GM06990 (cell line): ENCODE data around the gene PANX3.

Experiments used
- DNase-seq: peaks from one replicate; pipeline ENCODE4 v3.0.0-alpha.2; 2011; ENCODE audit not compliant: insufficient read length; ENCODE audit errors: extremely low read depth
- H3K27me3 ChIP-seq: replicated peaks from 2 replicates; pipeline ENCODE4 v1.6.0; 2011; ENCODE audit warnings: low read length; ENCODE audit not compliant: control insufficient read depth, insufficient read depth
- H3K36me3 ChIP-seq: 2 replicates; pipeline ENCODE4 v1.5.1; 2011; ENCODE audit warnings: low read length; ENCODE audit not compliant: control insufficient read depth, insufficient read depth
- H3K4me3 ChIP-seq: replicated peaks from 2 replicates; pipeline ENCODE4 v1.5.1; 2011; ENCODE audit warnings: low read depth, mild to moderate bottlenecking, control low read depth, low read length
- TF ChIP-seq, protein P1 (sequence below): IDR thresholded peaks from 2 replicates; pipeline ENCODE4 v1.5.1; 2011; ENCODE audit warnings: low read length, control low read depth, mild to moderate bottlenecking, inconsistent platforms; ENCODE audit not compliant: insufficient read depth, poor library complexity, severe bottlenecking

Gene PANX3

DNA sequence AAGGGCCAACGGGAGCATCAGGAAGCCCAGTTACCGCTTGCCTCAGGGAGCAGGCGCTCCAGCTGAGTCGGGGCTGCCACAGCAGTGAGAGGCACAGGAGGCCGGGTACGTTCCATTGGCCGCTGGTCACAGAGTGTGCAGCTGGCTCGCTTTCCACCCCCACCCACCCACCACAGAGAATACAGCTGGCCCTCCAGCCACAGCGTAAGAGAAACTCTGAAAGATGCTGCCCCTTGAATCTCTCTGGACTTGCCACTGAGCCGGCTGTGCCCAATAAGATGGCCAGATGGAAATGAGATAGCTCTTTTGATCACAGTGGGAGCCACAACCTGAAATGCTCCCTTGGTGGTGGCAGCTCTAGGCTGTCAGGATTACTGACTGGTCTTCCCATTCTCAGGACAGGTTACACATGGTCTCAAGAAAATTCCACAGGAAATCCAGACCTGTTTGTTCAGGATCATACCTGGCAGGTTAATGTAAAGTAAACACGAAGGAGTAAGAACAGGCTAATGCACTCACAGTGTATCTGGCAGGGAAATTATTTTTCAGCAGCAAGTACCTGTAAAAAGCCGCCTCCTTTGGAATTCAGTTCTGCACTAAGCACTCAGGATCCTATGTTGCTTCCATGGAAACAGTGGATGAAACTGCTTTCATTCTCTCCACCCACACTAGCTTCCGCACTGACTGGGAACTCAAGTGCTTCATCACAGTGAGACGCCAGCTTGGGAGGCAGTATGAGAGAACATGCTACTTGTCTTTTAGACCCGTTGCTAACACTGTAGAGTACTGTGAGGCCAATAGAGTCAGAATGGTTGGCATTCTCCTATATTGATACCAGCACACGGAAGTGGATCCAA lies 45.8 kb downstream of the PANX3 start:
- Histone ChIP-seq H3K36me3 (no peaks in the 10 kb centered on the region), H3K4me3 (no peak overlapping the region), H3K27me3 (no peaks in the 10 kb centered on the region)
- no peak for DNase-seq
- TF ChIP-seq, protein P1, sequence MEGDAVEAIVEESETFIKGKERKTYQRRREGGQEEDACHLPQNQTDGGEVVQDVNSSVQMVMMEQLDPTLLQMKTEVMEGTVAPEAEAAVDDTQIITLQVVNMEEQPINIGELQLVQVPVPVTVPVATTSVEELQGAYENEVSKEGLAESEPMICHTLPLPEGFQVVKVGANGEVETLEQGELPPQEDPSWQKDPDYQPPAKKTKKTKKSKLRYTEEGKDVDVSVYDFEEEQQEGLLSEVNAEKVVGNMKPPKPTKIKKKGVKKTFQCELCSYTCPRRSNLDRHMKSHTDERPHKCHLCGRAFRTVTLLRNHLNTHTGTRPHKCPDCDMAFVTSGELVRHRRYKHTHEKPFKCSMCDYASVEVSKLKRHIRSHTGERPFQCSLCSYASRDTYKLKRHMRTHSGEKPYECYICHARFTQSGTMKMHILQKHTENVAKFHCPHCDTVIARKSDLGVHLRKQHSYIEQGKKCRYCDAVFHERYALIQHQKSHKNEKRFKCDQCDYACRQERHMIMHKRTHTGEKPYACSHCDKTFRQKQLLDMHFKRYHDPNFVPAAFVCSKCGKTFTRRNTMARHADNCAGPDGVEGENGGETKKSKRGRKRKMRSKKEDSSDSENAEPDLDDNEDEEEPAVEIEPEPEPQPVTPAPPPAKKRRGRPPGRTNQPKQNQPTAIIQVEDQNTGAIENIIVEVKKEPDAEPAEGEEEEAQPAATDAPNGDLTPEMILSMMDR, result no peak

DNA sequence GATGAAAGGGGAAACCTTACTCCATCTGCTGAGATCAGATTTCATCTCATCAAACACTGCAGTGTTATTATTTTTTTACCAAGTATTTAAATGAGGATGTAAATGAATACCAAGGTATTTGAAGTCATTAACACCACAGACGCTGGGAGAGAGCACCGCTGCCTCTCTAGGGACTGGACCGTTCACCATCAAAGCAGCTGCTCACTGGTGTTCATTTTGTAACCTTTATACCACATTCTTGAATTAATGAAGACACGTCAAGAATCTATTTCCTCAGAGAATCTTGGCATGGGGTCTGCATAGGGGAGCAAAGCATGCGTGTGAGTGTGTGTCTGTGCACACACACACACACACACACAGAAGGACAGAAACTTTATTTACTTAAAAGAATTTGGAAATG lies 46.7 kb downstream of the PANX3 start:
- no peak for DNase-seq
- Histone ChIP-seq H3K36me3 (no peaks in the 10 kb centered on the region), H3K27me3 (no peaks in the 10 kb centered on the region), H3K4me3 (no peak overlapping the region)
- TF ChIP-seq, protein P1, result no peak

DNA sequence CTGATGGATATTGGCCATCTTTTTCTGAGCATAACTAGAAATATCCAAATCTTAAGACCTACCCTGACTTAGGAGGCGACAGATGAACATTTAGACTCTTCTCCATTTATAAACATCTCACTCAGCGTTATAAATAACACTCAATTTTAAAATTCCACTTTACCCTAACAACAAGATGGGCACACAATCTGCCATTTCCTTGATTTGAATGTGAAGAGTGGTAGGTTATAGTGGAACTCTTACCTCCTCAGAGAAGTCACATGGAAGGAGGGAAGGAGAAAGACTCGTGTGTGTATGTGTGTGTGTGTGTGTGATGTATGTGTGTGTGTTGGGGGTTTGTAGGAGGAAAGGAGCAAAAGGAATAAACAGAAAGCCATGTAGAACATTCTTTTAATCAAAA lies 47.3 kb downstream of the PANX3 start:
- DNase-seq, result no peak
- Histone ChIP-seq H3K36me3 (no peaks in the 10 kb centered on the region), H3K27me3 (no peaks in the 10 kb centered on the region), H3K4me3 (no peak overlapping the region)
- TF ChIP-seq, protein P1, result no peak

DNA sequence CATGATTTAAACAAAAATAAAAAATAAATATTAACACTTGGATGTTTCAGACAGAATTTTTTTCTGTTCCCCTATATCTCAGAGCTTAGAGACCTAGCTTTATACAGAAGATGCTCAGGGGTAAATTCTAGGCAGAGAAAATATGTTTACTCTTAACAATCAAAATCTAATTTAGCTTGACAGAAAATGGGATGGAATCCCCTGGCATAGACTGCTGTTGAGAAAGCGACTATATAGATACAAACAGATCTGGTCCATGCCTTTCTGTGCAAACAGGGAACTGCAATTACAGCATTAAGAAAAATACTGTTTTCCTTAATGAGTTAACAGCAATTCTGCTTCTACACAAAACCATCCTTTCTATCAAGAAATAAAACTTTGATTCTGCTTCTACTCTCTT lies 47.8 kb downstream of the PANX3 start:
- TF ChIP-seq, protein P1, result no peak
- no peak overlapping the region for H3K4me3 ChIP-seq
- no peak for DNase-seq
- H3K27me3 ChIP-seq, result no peaks in the 10 kb centered on the region
- no peaks in the 10 kb centered on the region for H3K36me3 ChIP-seq

DNA sequence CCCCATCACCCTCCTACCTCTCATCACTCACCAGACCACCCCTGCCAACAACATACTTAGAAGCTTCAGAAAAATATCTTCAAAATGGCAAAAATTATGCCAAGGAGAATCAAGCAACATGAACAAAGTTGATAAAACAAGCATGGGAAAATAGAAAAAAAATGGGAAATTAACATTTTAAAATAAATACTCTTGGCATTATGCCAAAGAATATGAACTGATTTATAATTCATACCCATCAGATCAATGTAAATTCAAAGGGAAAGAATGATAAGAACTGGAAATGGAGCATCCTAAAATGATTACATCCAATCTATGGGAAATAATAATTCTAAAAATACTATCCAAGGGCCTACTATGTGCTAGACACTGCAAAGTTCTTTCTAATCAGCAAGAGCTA lies 50.3 kb downstream of the PANX3 start:
- TF ChIP-seq, protein P1, result no peak
- DNase-seq, result no peak

More for the DNA sequence above, 50.3 kb downstream of the PANX3 start:
- H3K4me3 ChIP-seq, result no peak overlapping the region
- no peaks in the 10 kb centered on the region for H3K36me3 ChIP-seq
- no peaks in the 10 kb centered on the region for H3K27me3 ChIP-seq
